NCI-H510A treated with DMSO at 0.1 percent for 48 hours (cell line): ENCODE data around the gene E2F3.
A peak's percentile ranks its signal among the peaks of the same experiment; 100 is the strongest.

Source experiments
- DNase-seq: peaks from one replicate; lab custom pipeline; 2025; lab: John Stamatoyannopoulos, UW

Gene E2F3

GRCh38 chr6:20401205-20402091 lies at the start of gene E2F3:
E2F3 (plus strand) TSS chr6:20401879; CDS start chr6:20402233, 354 bp downstream.
- DNase-seq = peak; percentile 98

DNA sequence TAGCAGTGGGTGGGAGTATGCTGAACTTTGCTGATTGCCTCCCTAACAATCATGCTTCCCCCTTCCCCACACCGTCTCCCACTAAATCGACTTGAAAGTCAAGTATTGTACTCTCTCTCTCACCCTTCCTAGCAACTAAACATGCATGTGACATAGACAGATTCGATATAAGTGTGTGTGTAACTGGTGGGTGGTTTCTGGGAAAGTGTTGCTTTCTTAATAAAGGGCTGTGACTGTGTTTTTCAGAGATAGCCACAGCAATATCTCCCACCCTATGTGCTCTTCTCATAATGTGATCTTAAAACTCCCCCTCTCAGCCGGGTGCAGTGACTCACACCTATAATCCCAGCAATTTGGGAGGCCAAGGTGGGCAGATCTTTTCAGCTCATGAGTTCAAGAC lies 49.3 kb upstream of the E2F3 start:
- no peak for DNase-seq

DNA sequence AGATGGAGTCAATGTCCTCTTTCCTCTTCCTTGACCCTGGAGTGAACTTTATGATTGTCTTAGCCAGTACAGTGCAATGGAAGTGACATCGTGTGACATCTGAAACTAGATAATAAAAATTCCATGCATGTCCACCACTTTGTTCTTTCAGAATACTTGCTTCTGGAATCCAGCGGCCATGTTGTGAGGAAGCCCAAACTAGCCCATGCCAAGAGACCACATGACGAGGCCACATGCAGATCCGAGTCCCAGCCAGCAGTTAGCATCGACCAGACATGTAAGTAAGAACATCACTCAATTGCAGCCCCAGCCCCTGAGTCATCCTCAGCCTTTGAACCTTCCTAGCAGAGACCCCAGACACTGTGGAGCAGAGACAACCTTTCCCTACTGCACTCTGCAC lies 48.5 kb upstream of the E2F3 start:
- no peak for DNase-seq

DNA sequence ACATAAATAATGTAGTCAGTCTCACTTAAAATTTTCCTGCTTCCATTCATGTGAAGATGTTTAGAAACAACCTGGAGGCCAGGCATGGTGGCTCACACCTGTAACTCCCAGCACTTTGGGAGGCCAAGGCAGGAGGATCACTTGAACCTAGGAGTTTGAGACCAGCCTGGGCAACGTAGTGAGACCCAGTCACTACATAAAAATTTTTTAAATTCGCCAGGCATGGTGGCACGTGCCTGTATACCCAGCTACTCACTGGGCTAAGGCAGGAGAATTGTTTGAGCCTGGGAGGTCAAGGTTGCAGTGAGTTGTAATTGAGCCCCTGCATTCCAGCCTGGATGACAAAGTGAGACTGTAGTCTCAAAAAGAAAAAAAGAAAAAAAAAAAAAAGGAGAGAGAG lies 47.3 kb upstream of the E2F3 start:
- no peak for DNase-seq

GRCh38 chr6:20360471-20361119 lies 41.1 kb upstream of the E2F3 start:
- DNase-seq = no peak

DNA sequence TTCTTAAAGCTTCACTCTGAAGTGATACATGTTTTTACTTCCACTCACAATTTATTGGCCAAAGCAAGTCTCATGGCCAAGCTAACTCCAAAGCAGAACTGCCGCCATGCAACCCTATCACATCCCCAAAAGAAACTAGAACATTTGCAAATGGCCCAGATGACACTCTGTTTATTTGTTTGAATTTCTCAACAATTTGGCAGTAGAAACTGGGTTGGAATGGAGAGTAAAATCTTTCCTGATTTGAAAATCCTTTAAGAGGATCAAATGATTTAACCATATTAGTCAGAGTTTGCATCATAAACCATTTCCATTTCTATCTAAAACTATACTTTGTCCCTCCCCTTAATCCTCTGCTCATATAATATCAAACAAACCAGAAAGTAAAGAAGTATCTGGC lies 39.1 kb upstream of the E2F3 start:
- DNase-seq = no peak

DNA sequence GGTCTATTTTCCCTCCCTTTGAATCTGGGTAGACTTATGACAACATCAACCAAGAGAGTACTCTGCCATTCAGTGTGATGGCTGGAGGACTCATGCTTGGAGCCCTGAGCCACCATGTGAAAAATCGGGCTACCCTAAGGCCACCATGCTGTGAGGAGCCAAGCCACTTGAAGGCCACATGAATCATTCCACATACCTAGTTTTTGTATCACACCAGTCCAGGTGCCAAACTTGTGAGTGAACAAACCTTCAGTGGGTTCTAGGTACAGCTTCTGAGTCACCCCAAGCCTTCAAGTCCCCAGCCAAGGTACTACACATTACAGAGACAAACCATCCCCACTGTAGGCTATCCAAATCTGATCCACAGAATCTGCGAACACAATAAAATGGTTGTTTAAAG lies 37.4 kb upstream of the E2F3 start:
- no peak for DNase-seq

DNA sequence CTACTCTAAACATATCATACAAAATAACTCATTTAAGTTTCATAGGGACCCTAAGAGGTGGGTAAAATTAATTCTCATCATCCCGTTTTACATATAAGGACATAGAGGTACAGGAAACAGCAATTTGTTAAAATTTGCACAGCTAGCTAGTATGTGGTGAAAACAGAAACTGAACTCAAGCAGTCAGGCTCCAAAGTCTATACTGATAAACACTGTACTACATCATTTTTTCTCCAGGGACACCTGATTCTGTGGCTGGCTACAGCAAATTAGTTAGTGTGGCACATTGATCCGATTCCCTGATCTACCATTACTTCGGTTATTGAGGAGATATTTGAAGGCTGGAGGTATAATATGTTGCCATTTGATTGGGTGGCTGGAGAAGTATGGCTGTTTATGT lies 36.2 kb upstream of the E2F3 start:
- no peak for DNase-seq

DNA sequence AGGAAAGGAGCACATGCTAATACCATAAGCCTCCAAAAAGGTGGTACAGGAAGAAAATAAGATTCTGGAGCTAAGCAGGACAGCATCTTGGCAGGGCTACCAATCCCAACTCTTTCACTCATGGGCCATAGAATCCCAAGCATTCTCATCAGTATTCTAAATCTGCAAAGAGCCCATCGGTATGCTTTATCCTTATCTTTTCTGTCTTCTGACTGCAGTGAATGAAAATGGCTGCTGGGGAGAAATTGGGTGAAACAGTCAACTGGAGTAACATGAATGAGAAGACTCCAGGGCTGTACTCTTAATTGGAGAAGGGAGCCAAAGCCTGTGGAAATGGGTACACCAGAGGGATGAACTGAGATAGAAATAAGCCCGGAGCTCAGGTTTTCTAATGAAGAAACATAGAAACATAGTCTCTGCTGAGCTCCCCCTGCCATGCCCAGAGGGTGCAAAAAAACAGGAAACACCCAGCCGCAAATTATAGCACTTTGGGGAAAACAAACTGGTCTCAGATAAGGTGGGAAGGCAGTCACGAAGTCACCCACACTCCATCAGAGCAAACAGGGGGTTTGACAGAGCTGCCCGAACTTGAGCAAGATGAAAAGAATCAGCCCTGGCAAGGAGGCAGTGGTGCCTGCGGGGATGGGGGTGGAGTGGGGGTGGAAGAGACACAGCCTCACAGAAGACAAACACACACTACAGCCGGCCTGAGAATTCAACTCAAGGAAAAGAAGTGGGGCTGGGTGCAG lies 35.4 kb upstream of the E2F3 start:
- DNase-seq = no peak

- DNase-seq = no peak
Measured at GRCh38 chr6:20367743-20368485, 33.8 kb upstream of the E2F3 start.

- no peak for DNase-seq
Measured at GRCh38 chr6:20370393-20370792, 31.3 kb upstream of the E2F3 start.

DNA sequence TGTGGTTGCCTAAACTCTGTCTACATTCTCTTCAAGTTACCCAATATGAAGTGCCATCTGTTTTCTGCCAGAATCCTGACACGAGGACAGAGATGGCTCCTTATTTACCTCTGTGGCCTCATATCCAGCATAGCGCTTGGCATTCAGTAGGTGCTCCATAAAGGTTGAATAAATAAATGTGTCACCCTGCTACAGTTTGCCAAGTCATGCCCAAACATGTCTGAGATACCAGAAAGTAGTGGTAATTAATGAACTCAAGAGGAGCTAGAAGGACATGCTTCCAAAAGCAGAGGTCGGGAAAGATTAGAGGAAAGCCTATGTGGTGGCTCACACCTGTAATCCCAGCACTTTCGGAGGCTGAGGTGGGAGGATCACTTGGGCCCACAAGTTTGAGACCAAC lies 30.9 kb upstream of the E2F3 start:
- DNase-seq = no peak

- no peak for DNase-seq
Measured at GRCh38 chr6:20375436-20375835, 26.2 kb upstream of the E2F3 start.

GRCh38 chr6:20377623-20378265 lies 23.9 kb upstream of the E2F3 start:
- DNase-seq = no peak

DNA sequence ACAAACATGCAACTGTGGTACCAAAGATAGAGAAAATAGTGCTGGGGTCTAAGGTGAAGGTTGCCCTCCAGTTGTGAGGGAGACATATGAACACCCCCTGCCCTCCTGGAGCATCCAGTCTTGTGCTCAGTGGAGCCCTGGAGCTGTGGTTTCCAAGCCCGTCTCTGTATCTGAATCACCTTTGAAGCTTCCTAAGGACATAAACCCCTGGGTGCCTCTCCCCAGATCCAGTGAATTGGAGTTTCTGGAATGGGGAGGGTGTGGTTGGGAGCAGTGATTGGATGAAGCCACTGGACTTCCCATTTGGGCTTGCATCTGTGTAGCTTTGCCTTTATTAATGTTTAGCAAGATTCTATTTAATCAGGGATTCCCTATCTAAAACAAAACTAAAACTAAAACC lies 22.4 kb upstream of the E2F3 start:
- DNase-seq = no peak

GRCh38 chr6:20386218-20386617 lies 15.5 kb upstream of the E2F3 start:
- DNase-seq = no peak

GRCh38 chr6:20389066-20389465 lies 12.6 kb upstream of the E2F3 start:
- no peak for DNase-seq

DNA sequence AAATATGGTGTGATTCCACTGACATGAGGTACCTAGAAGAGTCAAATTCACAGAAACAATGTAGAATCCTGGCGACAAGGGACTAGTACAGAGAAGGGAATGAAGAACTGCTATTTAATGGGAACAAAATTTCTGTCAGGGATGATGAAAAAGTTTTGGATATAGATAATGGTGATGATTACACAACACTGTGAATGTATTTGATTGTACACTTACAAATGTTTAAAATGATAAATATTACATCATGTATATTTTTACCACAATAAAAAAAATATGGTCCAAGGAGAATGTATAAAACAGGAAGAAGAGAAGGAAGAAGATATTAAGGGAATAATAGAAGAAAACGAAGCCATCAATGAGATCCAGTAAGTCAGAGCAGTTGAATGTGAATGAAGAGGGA lies 8.4 kb upstream of the E2F3 start:
- no peak for DNase-seq

- no peak for DNase-seq
Measured at GRCh38 chr6:20399518-20399917, 2.2 kb upstream of the E2F3 start.

DNA sequence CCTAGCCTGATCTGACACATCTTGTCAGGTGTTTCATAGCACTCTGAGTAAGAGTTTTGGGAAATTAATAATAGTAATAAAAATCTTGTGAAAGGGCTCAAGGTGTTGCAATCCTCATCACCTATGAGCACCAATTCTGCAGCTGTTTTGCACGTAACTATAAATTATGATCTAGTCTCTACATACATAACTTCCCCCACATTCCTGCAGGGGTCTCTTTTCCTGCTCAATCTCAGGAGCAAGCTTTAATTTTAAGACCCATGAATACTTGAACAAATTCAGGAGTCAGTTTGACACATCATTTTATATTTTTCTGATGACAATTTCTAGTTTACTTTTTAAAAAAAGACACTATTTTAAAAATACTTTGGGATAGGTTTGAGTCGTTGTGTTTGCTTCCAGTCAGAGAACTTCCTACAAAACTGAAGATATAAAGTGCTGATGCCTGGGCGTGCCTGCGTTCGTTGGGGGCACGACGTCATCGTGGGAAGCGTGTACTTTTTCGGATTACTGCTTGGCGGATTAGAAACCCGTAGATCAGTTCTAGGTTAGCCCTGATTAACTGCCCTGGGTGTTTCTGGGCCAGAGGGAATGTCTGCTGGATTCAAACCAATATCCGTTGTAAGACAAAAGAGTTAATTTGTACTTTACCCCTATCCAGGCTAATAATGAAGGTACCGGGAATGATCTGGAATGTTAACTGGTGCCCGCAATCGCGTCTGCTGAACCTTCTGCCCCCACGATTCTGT lies 1.0 kb upstream of the E2F3 start:
- DNase-seq = peak; percentile 34

DNA sequence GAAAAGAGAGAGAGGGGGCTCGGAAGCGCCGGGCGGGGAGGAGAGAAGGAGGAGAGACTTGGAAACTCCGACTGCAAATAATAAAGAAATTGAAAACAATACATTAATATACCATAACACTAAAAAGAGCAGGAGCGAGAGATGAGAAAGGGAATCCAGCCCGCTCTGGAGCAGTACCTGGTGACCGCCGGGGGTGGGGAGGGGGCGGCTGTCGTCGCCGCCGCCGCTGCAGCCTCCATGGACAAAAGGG lies 338 bp downstream of the E2F3 start:
- DNase-seq = peak; percentile 33
